Common myeloid progenitor, CD34-positive (primary cell): ENCODE results near the gene SVIP.

ENCODE experiments used
- CTCF ChIA-PET: fragments of 350-600 bp; sonication (Branson Sonifier 250); formaldehyde crosslinking; loops from one replicate; lab custom pipeline; 2021; ENCODE audit warnings: antibody characterized with exemption; lab: Charles Lee
- POLR2A ChIA-PET: fragments of 350-600 bp; sonication (Branson Sonifier 250); formaldehyde crosslinking; loops from one replicate; lab custom pipeline; 2021; ENCODE audit warnings: antibody characterized with exemption; lab: Charles Lee
- DNase-seq, 3 donors: peaks; one replicate each; pipeline versions ENCODE4 v3.0.0 to v3.0.0-alpha.2; 2013
- H3K27ac ChIP-seq, 2 experiments: 1 replicate in 1 of 2; 2 replicates in 1 of 2; pipeline ENCODE4 v1.7.0; 2013; ENCODE audit warnings: inconsistent platforms in 2 of 2, low read length in 2 of 2, mild to moderate bottlenecking in 2 of 2, low read depth in 1 of 2, moderate library complexity in 1 of 2; ENCODE audit not compliant: severe bottlenecking in 2 of 2, insufficient read depth in 1 of 2, poor library complexity in 1 of 2
- H3K27me3 ChIP-seq, 5 experiments: replicated peaks in 2 of 5; 1 replicate in 3 of 5; 2 replicates in 2 of 5; pipeline versions ENCODE4 v1.6.1 to v1.7.0; 2013; ENCODE audit warnings: low read length in 4 of 5, mild to moderate bottlenecking in 2 of 5, moderate library complexity in 2 of 5, inconsistent platforms in 1 of 5; ENCODE audit not compliant: insufficient read depth in 5 of 5, control insufficient read depth in 4 of 5
- H3K36me3 ChIP-seq, 4 experiments: 1 replicate in 2 of 4; 2 replicates in 2 of 4; pipeline versions ENCODE4 v1.6.1 to v1.7.0; 2013; ENCODE audit warnings: low read length in 3 of 4, control low read depth in 1 of 4, mild to moderate bottlenecking in 1 of 4; ENCODE audit not compliant: control insufficient read depth in 4 of 4, insufficient read depth in 4 of 4
- H3K4me1 ChIP-seq, 4 experiments: 1 replicate in 3 of 4; 2 replicates in 1 of 4; pipeline versions ENCODE4 v1.6.1 to v1.7.1; 2013; ENCODE audit warnings: low read length in 3 of 4, mild to moderate bottlenecking in 3 of 4, control low read depth in 1 of 4, inconsistent platforms in 1 of 4, moderate library complexity in 1 of 4; ENCODE audit not compliant: control insufficient read depth in 4 of 4, insufficient read depth in 4 of 4; ENCODE audit errors: control extremely low read depth in 1 of 4
- H3K4me3 ChIP-seq, 7 experiments: 1 replicate in 4 of 7; 2 replicates in 3 of 7; pipeline versions ENCODE4 v1.5.1 to v1.7.0; 2013; ENCODE audit warnings: mild to moderate bottlenecking in 7 of 7, low read length in 6 of 7, moderate library complexity in 6 of 7, inconsistent platforms in 2 of 7, low read depth in 2 of 7, control low read depth in 1 of 7; ENCODE audit not compliant: insufficient read depth in 4 of 7, control insufficient read depth in 1 of 7; ENCODE audit errors: extremely low read depth in 1 of 7
- H3K9me3 ChIP-seq, 5 experiments: 1 replicate in 4 of 5; 2 replicates in 1 of 5; pipeline versions ENCODE4 v1.6.1 to v1.7.1; 2013; ENCODE audit warnings: low read length in 4 of 5, mild to moderate bottlenecking in 2 of 5, inconsistent platforms in 1 of 5, low read depth in 1 of 5, moderate library complexity in 1 of 5; ENCODE audit not compliant: control insufficient read depth in 4 of 5, insufficient read depth in 2 of 5; ENCODE audit errors: control extremely low read depth in 1 of 5
- WGBS: methylation state at CpG from one replicate; pipeline ENCODE4 v1.1.5; 2013; ENCODE audit not compliant: insufficient coverage; 5-methylcytosine and 5-hydroxymethylcytosine counted together

The SVIP gene

DNA sequence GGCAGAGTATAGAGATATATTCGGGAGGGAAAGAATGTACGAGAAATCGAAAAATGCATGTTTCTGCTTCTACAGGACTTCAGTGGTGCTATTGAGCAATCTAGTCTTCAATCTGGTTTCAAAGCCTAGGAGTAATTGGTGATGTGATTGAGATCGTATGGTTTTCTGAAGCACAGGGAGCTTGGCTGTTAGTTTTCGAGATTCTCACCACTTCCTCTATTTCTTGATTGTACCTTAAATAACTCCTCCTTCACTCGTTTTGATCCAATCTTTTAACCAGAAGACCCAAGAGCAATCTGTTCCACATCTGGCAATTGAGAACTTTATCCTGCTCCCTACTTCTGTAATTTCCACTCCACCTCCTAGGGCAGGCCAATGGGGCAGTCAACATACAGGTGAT lies 30.2 kb upstream of the SVIP start:
- peaks cover 0 to 6% (median 0%) of the 10 kb centered on the region in 4 experiments for H3K36me3 ChIP-seq
- H3K4me3 ChIP-seq: no peak overlapping the region
- H3K27ac ChIP-seq: no peak overlapping the region
- WGBS: 80% methylated on average over 6 of the region's 6 CpGs
- H3K27me3 ChIP-seq: no peaks in the 10 kb centered on the region
- no peaks in the 10 kb centered on the region for H3K9me3 ChIP-seq
- peak in 2 of 3 donors; percentile 3 to 6 for DNase-seq
- H3K4me1 ChIP-seq: no peaks in the 10 kb centered on the region
- CTCF ChIA-PET: interaction anchor here (2.2 kb wide), 1 partner anchor 17 kb away, joined by 5 read pairs; no protein-coding TSS in a partner anchor
- POLR2A ChIA-PET: no interaction called here

DNA sequence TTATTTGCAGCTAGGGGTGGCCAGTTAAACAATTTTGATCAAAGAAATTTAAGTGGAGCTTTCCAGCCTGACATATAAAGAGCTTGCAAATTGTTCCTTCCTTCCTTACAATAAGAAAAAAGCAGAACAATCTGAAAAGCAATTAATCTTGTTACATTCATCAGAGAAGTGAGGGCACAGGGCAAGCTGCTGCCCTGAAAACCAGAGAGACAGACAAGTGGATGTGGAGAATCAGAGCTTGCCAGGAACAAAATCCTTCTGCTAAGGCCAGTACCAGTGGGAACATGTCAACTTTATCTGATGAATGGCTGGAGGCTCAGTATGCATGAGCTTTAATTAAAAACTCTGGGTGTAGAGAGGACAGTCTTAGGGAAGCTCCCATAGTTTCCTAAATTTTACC lies 21.9 kb upstream of the SVIP start:
- CTCF ChIA-PET: interaction anchor here (0.7 to 1.4 kb wide), 2 partner anchors 13 to 1878 kb away, joined by 3 read pairs; no protein-coding TSS in a partner anchor
- Histone ChIP-seq H3K4me3 (no peak overlapping the region), H3K27ac (no peak overlapping the region), H3K4me1 (peaks cover 0 to 12% (median 5%) of the 10 kb centered on the region in 4 experiments), H3K27me3 (no peaks in the 10 kb centered on the region), H3K9me3 (peaks cover 0 to 5% (median 0%) of the 10 kb centered on the region in 5 experiments), H3K36me3 (no peaks in the 10 kb centered on the region)
- POLR2A ChIA-PET: interaction anchor here (0.5 to 0.6 kb wide), 2 partner anchors 18 to 1004 kb away, joined by 4 to 5 read pairs; no protein-coding TSS in a partner anchor
- DNase-seq: peak in 2 of 3 donors; percentile 58 to 74

DNA sequence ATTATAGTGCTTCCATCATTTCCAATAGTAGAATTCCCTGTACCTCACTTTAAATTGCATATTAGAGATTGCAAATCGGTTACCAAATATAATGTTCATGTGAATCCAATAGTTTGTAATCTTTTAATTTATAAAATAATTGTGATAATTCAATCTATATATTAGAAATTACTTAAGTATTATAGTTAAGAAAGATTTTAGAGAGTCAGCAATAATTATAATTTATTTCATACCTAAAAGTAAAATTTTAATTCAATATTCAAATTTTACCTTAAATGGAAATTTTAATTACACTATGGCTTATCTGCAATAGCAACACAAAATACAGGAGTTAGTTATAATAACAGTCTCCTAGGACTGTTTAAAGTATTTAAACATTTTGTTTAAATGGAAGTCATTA lies 17.1 kb upstream of the SVIP start:
- H3K36me3 ChIP-seq: peaks cover 0 to 7% (median 0%) of the 10 kb centered on the region in 4 experiments
- no peak overlapping the region for H3K27ac ChIP-seq
- ChIA-PET CTCF (no interaction called here), POLR2A (no interaction called here)
- no peak overlapping the region for H3K4me3 ChIP-seq
- H3K4me1 ChIP-seq: peaks cover 0 to 9% (median 2%) of the 10 kb centered on the region in 4 experiments
- WGBS: no CpG with 5 or more reads among the region's 1 CpG
- H3K9me3 ChIP-seq: peaks cover 0 to 5% (median 0%) of the 10 kb centered on the region in 5 experiments
- no peaks in the 10 kb centered on the region for H3K27me3 ChIP-seq
- no peak for DNase-seq

DNA sequence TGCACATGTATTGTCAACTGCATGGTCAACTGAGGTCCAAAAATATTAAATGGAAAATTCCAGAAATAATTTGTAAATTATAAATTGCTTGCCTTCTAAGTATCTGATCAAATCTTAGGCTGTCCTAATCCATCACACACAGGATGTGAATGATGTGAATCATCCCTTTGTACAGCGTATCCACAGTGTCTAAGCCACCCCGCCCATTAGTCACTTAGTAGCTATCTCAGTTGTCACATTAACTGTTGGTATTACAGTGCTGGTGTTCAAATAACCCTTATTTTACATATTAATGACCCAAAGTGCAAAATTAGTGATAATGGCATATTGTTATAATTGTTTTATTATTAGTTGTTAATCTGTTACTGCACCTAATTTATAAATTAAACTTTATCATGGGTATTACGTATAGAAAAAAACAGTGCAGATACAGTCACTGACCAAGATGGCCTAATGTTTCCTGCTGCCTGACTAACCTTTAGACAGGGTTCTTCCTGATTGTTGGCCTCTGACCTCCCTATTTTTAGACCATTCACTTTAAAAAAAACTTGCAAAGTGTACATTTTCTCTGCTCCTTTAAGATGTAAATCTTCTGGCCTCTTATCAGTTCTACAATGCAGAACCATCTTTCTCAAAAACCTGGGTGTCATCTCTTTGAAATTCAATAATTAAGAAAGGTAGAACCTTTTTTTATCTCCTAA lies 2.9 kb upstream of the SVIP start:
- H3K9me3 ChIP-seq: no peaks in the 10 kb centered on the region
- H3K27ac ChIP-seq: no peak overlapping the region
- H3K36me3 ChIP-seq: peaks cover 0 to 3% (median 0%) of the 10 kb centered on the region in 4 experiments
- POLR2A ChIA-PET: no interaction called here
- CTCF ChIA-PET: no interaction called here
- no peak overlapping the region for H3K4me3 ChIP-seq
- no CpG with 5 or more reads among the region's 3 CpGs for WGBS
- H3K27me3 ChIP-seq: no peaks in the 10 kb centered on the region
- H3K4me1 ChIP-seq: peaks cover 5 to 26% (median 14%) of the 10 kb centered on the region in 4 experiments
- DNase-seq: peak in 2 of 3 donors; percentile 17 to 42

DNA sequence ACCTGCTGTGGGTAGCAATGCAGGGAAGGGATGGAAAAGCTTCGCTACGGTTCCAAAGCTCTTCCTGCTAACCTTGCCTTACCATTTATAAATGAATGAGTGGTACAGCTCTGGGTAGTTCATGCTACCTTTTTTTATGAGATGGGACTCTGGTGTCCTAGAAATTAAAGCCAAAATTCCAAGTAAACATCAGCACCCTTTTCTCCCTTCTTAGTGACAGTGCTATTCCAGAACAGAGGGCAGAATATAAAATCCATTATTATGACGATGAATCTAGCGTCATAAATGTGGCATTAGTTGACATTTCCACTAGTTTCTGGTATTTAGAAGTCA lies 447 bp upstream of the SVIP start:
- H3K36me3 ChIP-seq: peaks cover 4 to 16% (median 11%) of the 10 kb centered on the region in 4 experiments
- H3K9me3 ChIP-seq: no peaks in the 10 kb centered on the region
- H3K4me3 ChIP-seq: peak overlapping the region in 6 of 7 experiments; percentile 6 to 59 (median 25)
- H3K4me1 ChIP-seq: peaks cover 5 to 26% (median 14%) of the 10 kb centered on the region in 4 experiments
- 22% methylated on average over 4 of the region's 4 CpGs for WGBS
- ChIA-PET CTCF (interaction anchor here (1.1 to 2.1 kb wide), 4 partner anchors 14 to 45 kb away, joined by 3 to 13 read pairs (median 4); no protein-coding TSS in a partner anchor), POLR2A (no interaction called here)
- H3K27me3 ChIP-seq: no peaks in the 10 kb centered on the region
- DNase-seq: no peak
- H3K27ac ChIP-seq: peak overlapping the region in 1 of 2 experiments; percentile 37

DNA sequence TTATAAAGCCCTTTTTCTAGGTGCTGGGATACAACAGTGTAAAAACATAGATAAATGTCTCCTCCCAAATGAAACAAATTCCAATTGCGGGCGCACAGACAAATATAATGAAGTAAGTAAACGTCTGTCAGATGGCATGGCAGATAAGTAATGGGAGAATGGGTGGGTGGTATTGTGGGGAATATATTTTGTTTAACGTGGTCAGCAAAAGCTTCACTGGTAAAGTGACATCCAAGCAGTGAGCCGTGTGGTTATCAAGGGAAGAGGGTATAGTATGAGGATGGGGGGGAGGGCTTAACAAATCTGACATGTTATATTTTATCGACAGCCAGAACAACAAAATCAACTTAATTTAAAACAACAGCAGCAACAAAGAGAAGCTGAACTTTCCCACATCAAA lies 1.2 kb downstream of the SVIP start:
- CTCF ChIA-PET: interaction anchor here (1.6 to 2.0 kb wide), 2 partner anchors 9 to 24 kb away, joined by 4 to 5 read pairs; no protein-coding TSS in a partner anchor
- peaks cover 5 to 26% (median 14%) of the 10 kb centered on the region in 4 experiments for H3K4me1 ChIP-seq
- no peaks in the 10 kb centered on the region for H3K27me3 ChIP-seq
- no peaks in the 10 kb centered on the region for H3K9me3 ChIP-seq
- H3K27ac ChIP-seq: peak overlapping the region in 1 of 2 experiments; percentile 47
- peak in 2 of 3 donors; percentile 8 to 10 for DNase-seq
- H3K4me3 ChIP-seq: peak overlapping the region in 5 of 7 experiments; percentile 1 to 93 (median 90)
- peaks cover 12 to 28% (median 21%) of the 10 kb centered on the region in 4 experiments for H3K36me3 ChIP-seq
- 30% methylated on average over 2 of the region's 6 CpGs for WGBS
- POLR2A ChIA-PET: no interaction called here

DNA sequence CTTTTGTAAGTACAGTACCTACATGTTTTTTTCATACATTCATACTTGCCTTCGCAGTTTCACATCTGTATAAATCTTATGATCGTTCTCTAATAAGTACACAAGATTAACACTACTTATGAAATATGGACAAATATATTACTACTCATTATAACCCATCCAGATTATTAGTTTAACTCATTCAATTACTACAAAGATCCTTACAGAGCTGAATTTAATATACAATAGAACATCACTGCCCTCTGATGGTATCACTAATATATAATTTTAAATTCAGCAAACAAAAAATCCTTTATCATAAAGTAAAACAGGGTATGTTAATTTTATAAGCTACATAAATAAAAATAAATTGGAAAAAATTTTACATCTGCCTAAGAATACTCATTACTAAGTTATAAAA lies 7.4 kb downstream of the SVIP start:
- no CpG with 5 or more reads among the region's 2 CpGs for WGBS
- no peak for DNase-seq
- Histone ChIP-seq H3K4me1 (no peaks in the 10 kb centered on the region), H3K4me3 (no peak overlapping the region), H3K27me3 (no peaks in the 10 kb centered on the region), H3K9me3 (no peaks in the 10 kb centered on the region), H3K36me3 (peaks cover 22 to 58% (median 35%) of the 10 kb centered on the region in 4 experiments), H3K27ac (no peak overlapping the region)
- POLR2A ChIA-PET: no interaction called here
- CTCF ChIA-PET: interaction anchor here (0.9 to 1.5 kb wide), 3 partner anchors 12 to 39 kb away, joined by 3 to 5 read pairs (median 4); no protein-coding TSS in a partner anchor
